Renal pelvis (tissue), 3 donors: ENCODE data around the gene EMILIN1. TPM values are rescaled to one million over a fixed set of nuclear protein-coding genes. Genes with fewer than 3 reads are reported as not detected.

Experiments
- polyA plus RNA-seq, 3 donors: library from polyadenylated mRNA; unstranded; fragments of 120-200 nt; gene quantifications; one replicate each; pipeline ENCODE4 v1.2.1, GENCODE V29; 2013; ENCODE audit not compliant: insufficient read length in 3 of 3

The EMILIN1 gene
- polyA plus RNA-seq, 3 donors, result 70.9 to 135 (median 102) TPM

Other genes starting within 250 kb of the EMILIN1 start
- gene DPYSL5, start 230.5 kb upstream of the EMILIN1 start, polyA plus RNA-seq, result 10 to 100 TPM in 1 of 3 donors, 1 to 10 TPM in 2; 7.2 to 10.6 (median 8.6) TPM
- 10 to 100 TPM; 12.9 to 17.5 (median 14.3) TPM for gene MAPRE3, start 108.0 kb upstream of the EMILIN1 start, polyA plus RNA-seq
- gene TMEM214, start 45.6 kb upstream of the EMILIN1 start, polyA plus RNA-seq, result 10 to 100 TPM; 62.3 to 68.9 (median 66.7) TPM
- gene AGBL5, start 26.9 kb upstream of the EMILIN1 start, polyA plus RNA-seq, result 10 to 100 TPM; 67.1 to 68.4 (median 67.5) TPM
- 100 to 1,000 TPM; 228 to 288 (median 247) TPM for gene OST4, start 7.0 kb upstream of the EMILIN1 start, polyA plus RNA-seq
- gene KHK, start 8.2 kb downstream of the EMILIN1 start, polyA plus RNA-seq, result 10 to 100 TPM; 57.6 to 62.8 (median 60.6) TPM
- 1 to 10 TPM; 5.7 to 8.1 (median 7.5) TPM for gene CGREF1, start 40.5 kb downstream of the EMILIN1 start, polyA plus RNA-seq
- gene ABHD1, start 45.2 kb downstream of the EMILIN1 start, polyA plus RNA-seq, result 1 to 10 TPM; 1.3 to 2.5 (median 1.4) TPM
- 10 to 100 TPM; 49.2 to 59.0 (median 51.6) TPM for gene PREB, start 56.0 kb downstream of the EMILIN1 start, polyA plus RNA-seq
- gene PRR30, start 60.8 kb downstream of the EMILIN1 start, polyA plus RNA-seq, result not detected
- under 1 TPM; 0.50 to 0.66 (median 0.55) TPM for gene TCF23, start 70.4 kb downstream of the EMILIN1 start, polyA plus RNA-seq
- gene ATRAID, start 133.4 kb downstream of the EMILIN1 start, polyA plus RNA-seq, result 100 to 1,000 TPM; 158 to 166 (median 164) TPM
- 10 to 100 TPM; 46.6 to 56.2 (median 48.8) TPM for gene SLC5A6, start 133.7 kb downstream of the EMILIN1 start, polyA plus RNA-seq
- 10 to 100 TPM; 58.5 to 59.9 (median 58.9) TPM for gene CAD, start 138.8 kb downstream of the EMILIN1 start, polyA plus RNA-seq
- 10 to 100 TPM in 2 of 3 donors, 1 to 10 TPM in 1; 7.6 to 13.2 (median 10.8) TPM for gene SLC30A3, start 184.4 kb downstream of the EMILIN1 start, polyA plus RNA-seq
- 1 to 10 TPM in 2 of 3 donors, under 1 TPM in 1; 0.60 to 2.6 (median 1.4) TPM for gene DNAJC5G, start 196.8 kb downstream of the EMILIN1 start, polyA plus RNA-seq
- 1 to 10 TPM; 4.4 to 8.2 (median 7.6) TPM for gene TRIM54, start 203.8 kb downstream of the EMILIN1 start, polyA plus RNA-seq
- gene UCN, start 229.8 kb downstream of the EMILIN1 start, polyA plus RNA-seq, result 1 to 10 TPM in 2 of 3 donors, under 1 TPM in 1; 0.62 to 1.6 (median 1.0) TPM
- gene MPV17, start 244.5 kb downstream of the EMILIN1 start, polyA plus RNA-seq, result 10 to 100 TPM; 72.3 to 89.1 (median 88.3) TPM